CD4-positive, alpha-beta T cell treated with Interleukin-17A for 4 hours (primary cell): ENCODE results near the gene SFTPD.
"Not testable (repeated sequence)": the region's sequence is repeated elsewhere in the genome, so short reads cannot be mapped to it uniquely, and the experiment has no call there.

Experiments
- DNase-seq: peaks from one replicate; pipeline ENCODE4 v3.0.0-alpha.2; 2020; ENCODE audit warnings: mixed read lengths

The SFTPD gene

DNA sequence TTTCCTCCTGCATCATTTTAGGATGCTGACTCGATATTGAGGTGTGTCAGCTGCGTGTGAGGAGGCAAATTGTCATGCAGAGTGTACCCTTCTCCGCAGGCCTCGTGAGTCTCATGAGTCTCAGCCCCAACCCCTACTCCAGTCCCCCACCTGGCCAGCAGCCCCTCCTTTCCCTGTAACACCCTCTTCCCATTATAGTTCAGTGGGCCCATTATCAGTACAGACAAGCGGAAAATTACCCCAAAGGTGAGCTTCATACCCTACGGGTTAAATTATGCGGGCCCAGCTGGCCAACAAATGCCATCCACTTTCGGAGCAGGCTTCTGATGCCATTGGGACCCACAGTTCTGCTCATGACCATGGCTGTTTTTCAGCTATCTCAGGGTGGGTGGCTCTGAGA lies 25.2 kb downstream of the SFTPD start:
- DNase-seq, result no peak

DNA sequence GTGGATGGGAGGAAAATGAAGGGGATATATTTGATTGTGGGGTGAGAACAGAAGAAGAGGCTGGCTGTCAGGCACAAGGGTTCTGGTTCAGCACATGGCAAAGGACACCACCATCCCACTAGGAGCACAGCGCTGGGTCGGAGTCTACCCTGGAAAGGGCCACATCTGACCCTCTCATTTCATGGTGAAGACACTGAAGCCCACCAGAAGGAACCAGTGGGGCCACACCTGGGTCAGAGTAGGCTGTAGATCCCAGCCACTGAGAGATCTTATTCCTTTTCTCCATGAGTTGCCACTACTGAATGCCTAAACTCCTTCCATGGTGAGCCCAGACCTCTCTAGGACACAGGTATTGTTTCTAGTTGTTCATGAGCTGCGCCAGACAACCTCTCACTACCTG lies 25.8 kb downstream of the SFTPD start:
- DNase-seq, result no peak

DNA sequence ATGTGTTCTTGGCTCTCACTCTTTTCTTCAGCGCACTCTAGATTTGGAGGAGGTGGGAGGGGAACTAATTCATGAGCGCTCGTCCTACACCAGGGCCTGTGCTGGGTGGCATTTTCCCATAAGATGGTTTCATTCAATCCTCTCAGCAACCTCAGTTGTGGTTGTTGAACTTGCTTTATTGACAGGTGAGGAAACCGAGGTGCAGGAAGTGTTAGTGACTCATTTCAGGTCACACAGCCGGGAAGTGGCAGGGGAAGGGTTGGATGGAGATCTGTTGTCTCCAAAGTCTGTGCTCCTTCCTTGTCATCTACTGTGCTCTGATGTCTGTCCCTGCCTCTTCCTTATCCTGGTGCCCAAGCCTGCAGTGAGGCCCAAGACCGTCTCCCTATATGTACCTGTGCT lies 26.9 kb downstream of the SFTPD start:
- not testable (repeated sequence) for DNase-seq

DNA sequence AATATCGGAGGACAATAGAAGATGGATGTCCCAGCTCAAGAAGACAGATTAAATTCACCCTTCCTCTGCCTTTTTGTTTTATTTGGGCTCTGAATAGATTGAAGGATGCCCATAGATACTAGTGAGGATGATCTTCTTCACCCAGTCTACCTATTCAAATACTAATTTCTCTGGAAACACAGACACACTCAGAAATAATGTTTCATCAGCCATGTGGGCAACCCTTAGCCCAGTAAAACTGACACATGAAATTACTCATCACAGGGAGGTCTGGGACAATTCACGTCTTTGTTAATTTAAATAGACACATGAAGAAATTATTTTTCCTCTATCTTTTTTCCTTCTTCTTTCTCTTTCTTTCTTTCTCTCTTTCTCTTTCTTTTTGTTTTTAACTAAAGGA lies 33.1 kb downstream of the SFTPD start:
- DNase-seq, result not testable (repeated sequence)

DNA sequence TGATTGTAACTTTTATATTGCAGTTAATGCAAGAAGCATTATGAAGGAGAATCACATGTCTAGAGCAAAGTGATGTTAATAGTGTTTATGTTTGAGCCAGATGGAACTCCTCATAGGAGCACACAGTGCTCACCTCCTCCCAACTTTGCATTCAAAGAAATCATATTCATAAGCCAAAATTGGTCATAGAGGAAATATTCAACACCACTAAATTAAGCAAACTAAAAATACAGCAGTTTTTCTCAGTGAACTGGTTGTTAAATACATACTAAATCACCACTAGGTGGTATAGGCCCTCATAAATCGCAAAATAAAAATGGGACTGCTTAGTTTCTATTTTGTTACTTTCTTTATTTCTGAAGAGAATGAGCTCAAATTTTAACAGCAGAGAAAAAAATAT lies 34.4 kb downstream of the SFTPD start:
- not testable (repeated sequence) for DNase-seq

DNA sequence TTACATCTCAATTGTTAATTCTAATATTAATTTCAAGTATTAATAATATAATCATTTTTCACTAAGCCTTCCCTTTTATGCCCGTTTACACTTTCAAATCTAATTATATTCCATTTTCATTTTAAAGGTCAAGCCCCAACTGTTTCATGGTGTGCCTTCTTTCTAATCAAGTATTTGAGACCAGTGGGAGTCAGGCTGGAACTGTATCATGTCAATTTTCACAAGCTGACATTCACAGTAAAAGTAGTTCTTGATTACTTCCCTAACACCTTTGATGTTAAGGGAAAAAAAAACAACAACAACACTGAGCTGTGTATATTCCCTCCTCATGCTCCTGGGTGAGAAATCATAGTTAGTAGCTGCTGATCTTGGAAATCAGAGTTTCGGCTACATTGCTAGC lies 38.1 kb downstream of the SFTPD start:
- DNase-seq, result no peak

DNA sequence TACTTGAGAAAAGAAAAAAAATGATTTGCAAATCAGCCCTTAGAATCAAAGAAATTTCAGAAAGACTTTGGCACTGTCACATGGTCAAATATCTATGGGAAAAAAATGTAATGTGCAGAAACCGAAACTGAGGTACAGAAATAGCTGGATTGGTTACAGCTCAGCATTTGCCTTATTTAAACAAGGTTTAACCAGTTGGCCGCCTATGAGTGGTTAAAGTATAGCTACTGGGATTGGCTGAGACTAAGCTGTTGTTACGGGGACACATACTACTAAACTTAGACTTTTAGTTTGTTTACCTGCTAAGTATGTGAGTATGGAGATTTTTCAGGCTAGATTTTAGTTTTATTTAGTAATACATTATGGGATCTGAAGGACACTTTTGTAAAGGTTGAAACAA lies 38.6 kb downstream of the SFTPD start:
- DNase-seq, result no peak

DNA sequence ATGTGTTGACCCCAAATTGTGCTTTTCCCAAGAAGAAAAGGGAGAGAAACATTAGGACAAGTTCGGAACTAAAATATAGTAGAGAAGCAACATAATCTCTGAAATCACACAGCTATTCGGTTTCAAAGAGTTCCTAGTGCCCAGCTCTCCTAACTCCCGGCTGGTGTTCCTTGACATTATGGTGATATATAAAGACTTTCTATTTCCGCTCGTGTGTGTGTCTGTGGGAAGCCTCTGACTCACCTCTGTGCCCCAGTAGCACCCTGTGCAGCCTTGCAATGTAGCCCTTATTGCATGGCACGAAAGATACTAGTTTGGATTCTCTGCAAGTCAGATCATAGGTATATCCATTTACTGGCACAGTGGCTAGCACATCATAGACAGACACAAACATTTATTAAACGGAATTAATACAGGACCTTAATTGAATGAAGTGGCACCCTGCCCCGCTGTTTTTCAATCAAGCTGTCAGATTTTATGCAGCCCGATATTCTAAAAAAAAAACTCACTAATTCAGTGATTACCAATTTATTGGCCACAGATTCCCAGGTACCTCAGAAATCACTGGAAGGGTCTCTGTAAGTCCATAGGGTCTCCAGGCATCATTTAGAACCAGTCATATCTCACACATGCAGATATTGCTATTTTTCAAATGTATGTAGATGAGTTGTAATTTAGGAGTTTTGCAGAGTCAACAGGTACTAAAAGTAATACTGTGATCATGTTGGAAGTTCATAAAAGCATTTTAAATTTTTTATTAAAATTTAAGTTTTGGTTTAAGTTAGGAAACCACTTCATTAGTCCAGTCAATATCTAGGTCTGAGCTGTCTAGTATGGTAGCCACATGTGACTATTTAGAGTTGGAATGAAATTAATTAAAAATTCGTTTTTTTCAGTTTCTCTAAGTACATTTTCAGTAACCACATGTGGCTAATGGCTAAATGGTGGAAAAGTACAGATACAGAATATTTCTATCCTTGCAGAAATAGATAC lies 43.3 kb downstream of the SFTPD start:
- peak; percentile 21 for DNase-seq

DNA sequence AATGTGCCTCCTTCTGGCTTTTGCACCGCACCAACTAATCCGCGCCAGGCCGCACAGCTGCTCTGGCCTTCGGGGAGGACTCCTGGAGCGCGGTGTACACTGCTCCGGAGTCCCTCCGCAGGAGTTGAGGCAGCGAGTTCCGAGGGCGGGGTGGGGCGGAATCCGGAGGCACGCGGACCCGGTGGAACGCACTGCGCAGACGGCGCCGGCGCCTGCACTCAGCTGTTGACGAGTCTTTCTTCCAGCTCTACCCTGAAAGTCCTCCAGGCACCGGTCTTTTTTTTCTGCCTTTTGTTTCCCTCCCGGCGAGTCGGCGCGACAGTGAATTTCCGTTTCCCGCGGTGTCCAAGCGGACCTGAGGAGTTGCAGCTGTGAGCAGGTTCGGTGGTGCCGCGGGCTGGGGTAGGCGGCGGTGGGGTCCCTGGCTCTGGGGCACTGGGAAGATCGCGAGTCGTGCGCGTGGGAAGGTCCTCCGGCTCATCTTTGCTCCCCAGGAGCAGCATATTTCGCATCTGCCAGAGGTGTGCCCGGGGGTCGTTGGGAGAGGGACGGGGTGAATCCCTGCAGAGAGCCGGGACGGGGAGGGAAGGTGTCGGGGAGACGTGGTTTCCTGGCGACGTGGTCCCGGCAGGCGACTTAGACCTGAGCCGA lies 44.1 kb downstream of the SFTPD start:
- peak; percentile 47 for DNase-seq

DNA sequence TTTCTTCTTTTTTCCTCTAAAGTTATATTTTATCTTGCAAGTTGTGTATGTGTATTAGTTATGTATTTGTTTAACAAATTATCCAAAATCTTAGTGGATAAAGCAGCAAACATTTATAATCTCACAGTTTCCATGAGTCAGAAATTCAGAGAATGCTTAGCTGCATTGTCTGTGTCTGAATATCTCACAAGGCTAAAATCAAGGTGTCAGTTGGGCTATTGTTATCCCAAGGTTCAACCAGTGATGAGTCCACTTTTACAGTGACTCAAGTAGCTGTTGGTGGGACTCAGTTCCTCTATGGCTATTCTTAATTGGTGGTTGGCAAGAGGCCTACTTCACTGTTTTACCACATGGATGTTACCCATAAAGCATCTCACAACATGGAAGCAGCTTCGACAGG lies 47.3 kb downstream of the SFTPD start:
- not testable (repeated sequence) for DNase-seq

DNA sequence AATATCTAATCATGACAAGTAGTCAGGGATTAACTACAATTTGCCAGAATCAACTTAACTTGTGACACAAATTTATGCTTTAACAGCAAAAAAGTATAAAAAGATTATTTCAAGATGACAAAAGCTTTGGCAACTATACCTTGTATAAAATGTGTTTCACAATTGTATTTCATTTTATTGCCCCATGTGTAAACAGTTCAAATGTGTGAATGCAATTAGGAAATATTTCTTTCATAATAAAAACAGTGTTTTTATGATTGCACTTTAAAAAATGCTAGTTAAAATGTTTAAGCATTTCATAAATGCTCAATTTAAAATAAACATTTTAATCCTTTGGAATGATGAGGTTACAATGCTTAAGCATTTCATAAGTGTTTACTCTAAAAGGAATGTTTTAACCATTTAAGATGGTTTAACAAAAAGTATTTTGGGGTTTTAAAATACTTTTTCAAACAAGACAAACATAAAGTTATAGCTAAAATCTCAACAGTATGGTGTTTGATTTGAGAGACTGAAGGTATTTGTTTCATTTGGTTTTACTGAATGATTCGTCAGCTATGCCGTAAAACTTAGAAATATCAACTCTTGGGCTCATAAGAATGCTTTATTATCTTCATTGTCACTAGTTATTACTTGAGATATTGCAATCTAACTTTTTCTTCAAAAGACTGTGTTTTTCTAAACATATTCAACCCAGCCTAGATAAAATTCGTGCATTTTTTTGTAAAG lies 50.1 kb downstream of the SFTPD start:
- no peak for DNase-seq

DNA sequence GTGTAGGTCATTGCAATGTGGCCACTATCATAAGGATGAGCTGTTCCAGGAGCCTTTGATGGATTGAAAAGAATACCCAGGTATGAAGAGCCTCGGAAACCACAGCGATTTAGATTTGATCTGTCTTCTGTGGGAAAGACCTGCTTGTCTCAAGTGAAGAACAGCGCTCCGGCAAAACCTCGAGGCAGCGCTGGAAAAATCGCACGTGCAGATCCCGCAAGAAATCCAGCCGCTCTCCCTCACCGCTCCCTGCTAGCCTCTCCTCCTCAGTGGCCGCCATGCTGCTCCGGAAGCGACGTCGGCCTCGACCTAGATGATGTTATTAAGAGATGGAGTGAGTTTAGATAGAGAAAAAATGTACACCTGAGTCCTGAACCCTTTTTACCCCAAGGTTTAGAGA lies 56.0 kb downstream of the SFTPD start:
- not testable (repeated sequence) for DNase-seq

DNA sequence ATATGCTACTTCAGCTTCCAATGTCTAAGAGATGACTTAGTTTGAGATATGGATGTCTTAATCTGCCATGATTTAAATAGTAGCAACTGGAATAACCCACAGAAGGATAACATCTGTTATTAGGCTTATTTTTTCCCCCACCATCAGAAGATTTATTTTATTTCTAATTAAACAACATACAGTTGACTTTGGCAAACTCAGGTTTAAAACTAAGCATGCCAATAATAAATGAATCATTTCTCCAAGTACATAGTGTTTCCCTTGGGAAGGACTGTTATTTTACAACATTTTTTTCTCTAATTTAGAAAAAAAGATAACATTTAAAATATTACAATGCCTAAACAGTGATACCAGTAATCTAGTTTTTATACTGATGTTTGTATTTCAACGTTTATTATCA lies 58.4 kb downstream of the SFTPD start:
- DNase-seq, result no peak

DNA sequence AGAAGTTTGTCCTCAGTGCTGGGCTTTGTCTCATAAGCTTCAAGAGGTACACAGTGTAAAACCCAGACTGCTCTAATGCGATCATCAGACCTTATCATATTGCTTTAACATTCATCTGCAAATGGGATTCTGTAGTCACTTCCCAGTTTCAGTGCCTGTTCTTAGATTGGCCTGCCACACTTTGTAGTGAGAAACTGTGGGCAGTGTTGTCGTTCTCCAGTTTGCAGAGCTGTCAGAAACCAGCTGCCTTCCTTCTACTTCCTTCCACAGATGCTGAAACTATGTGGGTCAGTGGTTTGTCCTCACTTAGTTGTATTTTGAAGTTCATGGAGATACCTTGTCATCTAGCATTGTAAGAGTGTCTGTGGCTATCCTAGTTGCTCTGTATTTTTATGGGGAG lies 59.9 kb downstream of the SFTPD start:
- DNase-seq, result not testable (repeated sequence)
